LHCN-M2 (cell line): ENCODE data around the gene STX12. TPM values are rescaled to one million over a fixed set of nuclear protein-coding genes. Genes with fewer than 3 reads are reported as not detected.
"Not testable (repeated sequence)": the region's sequence is repeated elsewhere in the genome, so short reads cannot be mapped to it uniquely, and the experiment has no call there.

Source experiments
- DNase-seq: peaks from one replicate; pipeline ENCODE4 v3.0.0-alpha.2; 2012; ENCODE audit warnings: low read depth
- total RNA-seq: library from RNA; depleted of rRNA; stranded (reverse); fragments of >200 nt; gene quantifications from 2 replicates; pipeline ENCODE4 v1.2.3, GENCODE V29; 2014

The STX12 gene
- total RNA-seq, 1 experiment from 2014 or later, result 41.4 TPM

DNA sequence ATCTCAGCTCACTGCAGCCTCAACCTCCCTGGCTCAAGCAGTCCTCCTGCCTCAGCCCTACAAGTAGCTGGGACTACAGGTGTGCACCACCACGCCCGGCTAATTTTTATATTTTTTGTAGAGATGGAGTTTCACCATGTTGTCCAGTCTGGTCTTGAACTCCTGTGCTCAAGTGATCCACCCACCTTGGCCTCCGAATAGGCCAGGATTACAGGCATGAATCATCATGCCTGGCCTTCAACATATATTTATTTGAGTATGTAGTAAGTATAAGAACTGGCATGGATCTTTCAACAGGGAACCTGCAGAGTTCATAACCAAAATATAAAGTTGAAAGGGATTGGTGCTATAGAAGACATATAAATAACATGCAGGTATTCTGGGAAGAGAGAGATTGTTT lies 2.3 kb downstream of the STX12 start:
- DNase-seq, result not testable (repeated sequence)

DNA sequence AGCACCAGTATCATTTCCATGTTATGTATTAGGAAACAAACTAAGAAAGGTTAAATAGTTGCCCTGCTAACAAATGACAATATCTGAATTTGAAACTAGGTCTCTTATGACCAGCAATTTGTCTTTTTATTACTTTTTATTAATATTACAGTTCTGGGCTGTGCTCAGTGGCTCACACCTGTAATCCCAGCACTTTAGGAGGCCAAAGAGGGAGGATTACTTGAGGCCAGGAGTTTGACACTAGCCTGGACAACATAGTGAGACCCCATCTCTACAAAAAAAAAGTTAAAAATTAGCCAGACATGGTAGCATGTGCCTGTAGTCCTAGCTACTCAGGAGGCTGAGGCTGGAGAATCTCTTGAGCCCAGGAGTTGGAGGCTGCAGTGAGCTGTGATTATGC lies 3.3 kb downstream of the STX12 start:
- not testable (repeated sequence) for DNase-seq

- no peak for DNase-seq
Measured at GRCh38 chr1:27778056-27778455, 5.0 kb downstream of the STX12 start.

- DNase-seq, result no peak
Measured at GRCh38 chr1:27779122-27779521, 6.1 kb downstream of the STX12 start.

- DNase-seq, result no peak
Measured at GRCh38 chr1:27782950-27783349, 9.9 kb downstream of the STX12 start.

DNA sequence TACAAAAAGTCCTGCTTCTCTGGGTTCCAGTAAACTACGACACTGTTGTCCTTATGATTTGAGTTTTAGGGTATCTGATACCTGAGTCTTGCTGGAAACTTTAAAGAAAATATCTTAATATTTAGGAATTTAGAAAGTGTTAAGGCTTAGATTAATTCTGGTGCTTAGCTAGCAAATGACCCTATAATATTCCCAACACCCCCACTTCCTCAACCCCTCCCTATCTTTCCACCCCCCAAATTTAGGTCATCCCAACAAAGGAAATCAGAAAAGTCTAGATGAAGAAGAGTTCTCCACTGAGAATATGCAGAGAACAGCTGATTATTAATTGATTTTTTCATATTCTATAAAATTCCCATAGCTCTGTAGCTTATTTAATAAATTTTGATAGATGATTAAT lies 11.7 kb downstream of the STX12 start:
- DNase-seq, result no peak

DNA sequence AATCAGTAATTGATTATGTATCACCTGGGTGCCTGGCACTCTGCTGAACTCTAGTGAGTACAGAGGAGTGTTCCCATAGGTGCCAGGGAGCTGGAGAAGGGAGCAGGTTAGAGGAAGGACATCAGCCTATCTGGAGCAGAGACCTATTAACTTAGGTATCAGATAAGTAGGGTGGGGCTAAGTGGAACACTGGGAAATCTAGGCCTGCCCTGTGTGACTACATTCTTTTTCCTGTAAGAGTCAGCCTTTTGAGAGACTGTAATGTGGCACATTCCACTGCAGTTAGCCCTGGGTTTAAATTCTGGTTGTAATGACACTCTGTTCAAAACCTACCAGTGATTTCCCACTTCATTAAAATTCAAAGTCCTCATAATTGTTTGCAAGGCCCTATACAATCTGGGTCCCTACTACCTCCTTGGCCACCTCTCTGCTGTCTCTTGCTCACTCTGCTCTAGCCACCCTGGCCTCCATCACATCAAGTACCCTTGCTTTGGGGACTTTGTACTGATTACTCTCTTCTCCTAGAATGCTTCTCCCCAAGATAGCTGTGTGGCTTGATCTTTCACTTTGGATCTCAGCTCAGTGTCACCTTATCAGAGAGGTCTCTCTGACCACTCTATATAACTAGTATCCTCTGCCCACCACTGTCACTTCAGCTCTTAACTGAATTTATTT lies 12.9 kb downstream of the STX12 start:
- DNase-seq, result no peak

GRCh38 chr1:27787895-27788294 lies 14.9 kb downstream of the STX12 start:
- DNase-seq, result peak; percentile 43

DNA sequence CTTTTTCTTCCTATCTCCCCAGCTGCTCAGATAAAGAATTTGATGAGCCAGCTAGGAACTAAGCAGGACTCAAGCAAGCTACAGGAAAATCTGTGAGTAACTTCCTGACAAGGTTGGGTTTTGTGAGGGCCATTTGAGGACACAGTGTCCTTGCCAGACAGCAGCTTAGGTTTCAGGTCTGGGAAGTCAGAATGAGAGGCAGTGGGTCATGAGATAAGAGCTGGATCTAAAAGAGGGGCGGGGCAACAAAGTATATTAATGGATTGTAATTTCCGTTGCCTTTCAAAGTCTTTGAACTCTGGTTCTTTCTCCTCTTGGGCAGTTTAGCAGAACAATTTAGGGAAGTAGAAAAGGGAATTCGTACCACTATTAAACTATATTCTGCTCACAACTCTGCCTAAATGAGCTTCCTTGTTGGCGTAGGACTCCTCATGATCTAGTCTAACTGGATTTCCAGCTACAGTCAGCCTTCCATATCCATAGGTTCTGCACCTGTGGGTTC lies 16.6 kb downstream of the STX12 start:
- peak; percentile 86 for DNase-seq

GRCh38 chr1:27790270-27790669 lies 17.3 kb downstream of the STX12 start:
- DNase-seq, result not testable (repeated sequence)

DNA sequence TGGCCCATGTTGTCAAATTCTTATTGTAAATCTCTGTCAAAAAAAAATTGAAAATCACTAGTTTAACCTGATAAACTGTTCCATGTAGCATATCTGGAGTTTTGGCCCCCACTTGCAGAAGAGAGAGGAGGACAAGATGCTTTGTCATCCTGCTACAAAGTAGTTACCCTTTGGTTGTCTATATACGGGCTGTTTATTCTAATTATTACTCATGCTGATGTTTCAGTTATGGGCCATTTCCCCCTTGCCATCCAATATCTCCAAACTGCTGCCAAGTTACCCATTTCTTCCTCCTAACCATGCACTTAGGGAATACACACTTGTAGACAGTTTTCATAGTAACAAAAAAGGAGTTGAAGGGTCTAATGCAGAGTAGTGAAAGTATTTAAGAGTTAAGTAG lies 22.6 kb downstream of the STX12 start:
- DNase-seq, result no peak

- no peak for DNase-seq
Measured at GRCh38 chr1:27804791-27805190, 31.8 kb downstream of the STX12 start.

GRCh38 chr1:27806758-27807157 lies 33.7 kb downstream of the STX12 start:
- DNase-seq, result no peak

GRCh38 chr1:27807385-27807784 lies 34.4 kb downstream of the STX12 start:
- DNase-seq, result no peak

GRCh38 chr1:27808131-27808530 lies 35.1 kb downstream of the STX12 start:
- not testable (repeated sequence) for DNase-seq

DNA sequence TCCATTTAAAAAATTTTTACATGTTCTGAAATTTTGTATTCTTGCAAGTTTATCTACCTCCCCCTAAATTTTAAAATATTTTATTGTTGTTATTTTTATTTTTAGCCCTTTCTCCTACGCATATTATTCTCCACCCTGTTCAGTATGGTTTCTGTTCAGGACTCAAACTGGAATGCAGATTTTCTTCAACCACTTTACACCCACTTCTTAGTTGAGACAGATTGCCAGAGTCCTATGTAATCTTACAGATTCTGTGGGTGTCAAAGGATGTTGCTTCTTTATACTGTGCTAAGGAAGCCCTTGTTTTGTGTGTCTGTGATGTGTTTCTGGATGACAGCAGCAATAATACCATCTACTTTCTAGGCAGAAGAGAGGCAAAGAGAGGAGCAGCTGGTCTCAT lies 36.9 kb downstream of the STX12 start:
- DNase-seq, result no peak

DNA sequence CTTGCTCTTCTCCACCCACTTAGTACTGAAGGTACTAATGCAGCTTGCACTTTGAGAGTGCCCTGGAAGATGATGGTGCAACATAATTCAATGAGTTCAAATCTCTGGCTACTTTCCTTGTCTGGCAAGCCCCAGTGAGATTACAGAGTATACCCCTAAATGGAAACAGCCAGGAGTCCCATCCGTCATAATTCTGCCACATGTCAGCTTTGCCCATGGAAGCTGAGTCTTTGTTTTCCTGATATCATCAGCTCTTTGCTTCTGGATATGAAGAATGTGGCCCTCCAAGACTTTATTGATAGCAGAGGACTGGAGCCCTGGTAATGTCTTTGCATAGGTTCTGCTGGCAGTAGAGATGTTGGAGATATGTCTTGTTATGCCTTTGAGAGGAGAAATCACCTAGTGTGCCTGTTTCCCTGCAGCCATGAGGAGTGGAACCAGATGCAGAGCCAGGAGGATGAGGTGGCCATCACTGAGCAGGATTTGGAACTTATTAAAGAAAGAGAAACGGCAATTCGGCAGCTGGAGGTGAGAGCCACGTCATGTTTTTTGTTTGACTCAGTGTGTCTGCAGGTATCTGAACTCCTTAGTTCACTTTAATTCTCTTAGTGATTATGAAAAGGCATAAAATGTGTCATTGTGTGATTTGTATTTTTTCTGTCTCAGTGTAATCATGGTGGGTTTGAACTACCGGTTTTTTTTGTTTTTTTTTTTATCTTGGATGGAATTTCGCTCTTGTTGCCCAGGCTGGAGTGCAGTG lies 38.9 kb downstream of the STX12 start:
- no peak for DNase-seq

GRCh38 chr1:27816921-27817630 lies 44.1 kb downstream of the STX12 start:
- peak; percentile 75 for DNase-seq

DNA sequence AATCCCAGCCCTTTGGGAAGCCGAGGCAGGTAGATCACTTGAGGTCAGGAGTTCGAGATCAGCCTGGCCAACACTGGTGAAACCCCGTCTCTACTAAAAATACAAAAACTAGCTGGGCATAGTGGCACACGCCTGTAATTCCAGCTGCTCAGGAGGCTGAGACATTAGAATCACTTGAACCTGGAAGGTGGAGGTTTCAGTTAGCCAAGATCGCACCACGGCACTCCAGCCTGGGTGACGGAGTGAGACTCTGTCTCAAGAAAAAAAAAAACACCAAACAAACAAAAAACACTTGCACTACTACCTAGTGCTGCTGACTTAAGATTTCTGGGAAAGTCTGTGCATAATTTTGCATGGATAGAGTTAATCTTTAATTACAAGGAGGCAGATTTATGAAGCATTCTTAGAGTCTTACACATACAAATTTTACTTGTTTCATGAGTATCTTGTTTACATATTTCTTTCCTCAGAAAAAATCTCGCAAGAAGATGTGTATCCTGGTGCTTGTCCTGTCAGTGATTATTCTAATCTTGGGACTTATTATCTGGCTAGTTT lies 48.8 kb downstream of the STX12 start:
- no peak for DNase-seq

GRCh38 chr1:27823784-27824183 lies 50.8 kb downstream of the STX12 start:
- DNase-seq, result no peak

- no peak for DNase-seq
Measured at GRCh38 chr1:27824411-27824810, 51.4 kb downstream of the STX12 start.

DNA sequence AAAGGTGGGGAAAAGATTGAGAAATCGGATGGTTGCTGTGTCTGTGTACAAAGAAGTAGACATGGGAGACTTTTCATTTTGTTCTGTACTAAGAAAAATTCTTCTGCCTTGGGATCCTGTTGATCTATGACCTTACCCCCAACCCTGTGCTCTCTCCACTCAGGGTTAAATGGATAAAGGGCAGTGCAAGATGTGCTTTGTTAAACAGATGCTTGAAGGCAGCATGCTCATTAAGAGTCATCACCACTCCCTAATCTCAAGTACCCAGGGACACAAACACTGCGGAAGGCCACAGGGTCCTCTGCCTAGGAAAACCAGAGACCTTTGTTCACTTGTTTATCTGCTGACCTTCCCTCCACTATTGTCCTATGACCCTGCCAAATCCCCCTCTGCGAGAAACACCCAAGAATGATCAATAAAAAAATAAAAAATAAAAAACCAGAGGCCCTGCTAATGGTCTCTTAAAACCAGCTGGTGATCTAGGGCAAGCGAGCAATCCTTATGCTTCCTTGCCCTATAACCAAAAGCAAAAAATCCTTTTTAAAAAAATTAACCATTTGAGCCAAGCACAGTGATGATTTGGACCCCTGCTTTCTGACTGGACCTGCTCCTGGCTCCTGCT lies 56.4 kb downstream of the STX12 start:
- not testable (repeated sequence) for DNase-seq
